Coronary artery (tissue), 2 donors: ENCODE measurements around the gene CDH4.

Experiments used
- DNase-seq: peaks from one replicate; pipeline ENCODE4 v3.0.0-alpha.2; 2017; ENCODE audit warnings: low spot score
- H3K27ac ChIP-seq, 2 donors: fragments of 200-600 bp; sonication (generic); one replicate each; pipeline ENCODE4 v1.5.1; 2016 to 2019
- H3K4me3 ChIP-seq: fragments of 200-600 bp; sonication (generic); 2 replicates; pipeline ENCODE4 v1.5.1; 2016; ENCODE audit warnings: mild to moderate bottlenecking, moderate library complexity
- TF ChIP-seq, protein P1 (sequence below): fragments of 200-600 bp; sonication (generic); IDR thresholded peaks from one replicate; pipeline ENCODE4 v1.5.1; 2019; ENCODE audit warnings: antibody characterized with exemption

CDH4 gene

DNA sequence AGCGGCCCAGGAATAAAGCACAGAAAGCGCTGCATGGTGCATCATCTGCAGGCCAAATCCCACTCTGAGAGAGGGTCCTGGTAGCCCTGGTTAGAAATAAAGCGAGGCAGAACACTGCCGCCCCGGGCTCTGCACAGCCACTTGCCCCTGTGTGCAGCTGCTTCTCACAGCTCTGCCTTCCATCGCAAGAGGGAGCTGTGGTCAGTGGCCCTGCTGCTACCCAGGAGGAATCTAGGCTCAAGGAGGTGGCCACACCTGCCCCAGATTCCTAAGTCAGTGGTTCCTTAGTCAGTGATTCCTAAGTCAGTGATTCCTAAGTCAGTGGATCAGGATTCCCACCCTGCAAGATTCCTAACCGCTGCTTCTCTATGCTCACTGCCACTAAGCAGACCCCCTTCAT lies 8.8 kb downstream of the CDH4 start:
- Histone ChIP-seq H3K4me3 (no peak overlapping the region), H3K27ac (no peak overlapping the region)
- TF ChIP-seq, protein P1, sequence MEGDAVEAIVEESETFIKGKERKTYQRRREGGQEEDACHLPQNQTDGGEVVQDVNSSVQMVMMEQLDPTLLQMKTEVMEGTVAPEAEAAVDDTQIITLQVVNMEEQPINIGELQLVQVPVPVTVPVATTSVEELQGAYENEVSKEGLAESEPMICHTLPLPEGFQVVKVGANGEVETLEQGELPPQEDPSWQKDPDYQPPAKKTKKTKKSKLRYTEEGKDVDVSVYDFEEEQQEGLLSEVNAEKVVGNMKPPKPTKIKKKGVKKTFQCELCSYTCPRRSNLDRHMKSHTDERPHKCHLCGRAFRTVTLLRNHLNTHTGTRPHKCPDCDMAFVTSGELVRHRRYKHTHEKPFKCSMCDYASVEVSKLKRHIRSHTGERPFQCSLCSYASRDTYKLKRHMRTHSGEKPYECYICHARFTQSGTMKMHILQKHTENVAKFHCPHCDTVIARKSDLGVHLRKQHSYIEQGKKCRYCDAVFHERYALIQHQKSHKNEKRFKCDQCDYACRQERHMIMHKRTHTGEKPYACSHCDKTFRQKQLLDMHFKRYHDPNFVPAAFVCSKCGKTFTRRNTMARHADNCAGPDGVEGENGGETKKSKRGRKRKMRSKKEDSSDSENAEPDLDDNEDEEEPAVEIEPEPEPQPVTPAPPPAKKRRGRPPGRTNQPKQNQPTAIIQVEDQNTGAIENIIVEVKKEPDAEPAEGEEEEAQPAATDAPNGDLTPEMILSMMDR, result no peak
- DNase-seq, result no peak

DNA sequence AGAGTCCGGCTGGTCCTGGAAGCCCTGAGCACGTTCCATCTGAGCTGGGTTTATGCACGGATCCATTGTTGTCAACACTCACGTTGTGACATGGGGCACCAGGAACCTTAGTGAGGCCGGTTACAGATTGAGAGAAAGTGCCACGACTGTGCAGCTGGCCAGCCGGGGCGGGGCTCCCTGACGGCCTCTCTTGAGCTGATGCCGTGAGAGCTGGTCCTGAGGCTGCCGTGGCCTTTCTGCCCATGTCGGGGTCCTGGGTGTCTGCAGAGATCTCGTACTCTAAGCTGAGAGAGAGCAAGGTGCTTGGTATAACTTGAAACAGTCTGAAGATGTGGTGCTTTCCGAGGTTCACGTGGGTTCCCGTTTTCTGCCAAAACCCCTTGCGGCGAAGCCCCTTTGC lies 10.0 kb downstream of the CDH4 start:
- no peak for DNase-seq
- no peak overlapping the region for H3K4me3 ChIP-seq
- TF ChIP-seq, protein P1, result no peak
- H3K27ac ChIP-seq, result no peak overlapping the region

DNA sequence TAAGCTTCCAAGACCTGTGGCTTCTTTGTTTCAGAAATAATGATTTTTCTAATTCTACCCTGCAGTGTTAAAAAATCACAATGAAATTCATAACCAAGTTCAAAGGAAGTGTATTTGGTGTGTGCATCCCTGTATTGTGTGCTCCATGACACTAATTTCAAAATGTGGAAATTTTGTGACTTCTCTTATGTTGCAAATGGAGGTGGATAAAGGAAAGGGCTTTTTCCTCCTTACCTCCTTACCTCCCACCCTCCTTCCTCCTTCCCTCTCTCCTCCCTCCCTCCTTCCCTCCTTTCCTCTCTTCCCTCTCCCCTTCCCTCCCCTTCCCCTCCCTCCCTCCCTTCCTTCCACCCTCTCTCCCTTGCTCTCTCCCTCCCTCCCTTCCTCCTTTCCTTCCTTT lies 10.5 kb downstream of the CDH4 start:
- no peak overlapping the region for H3K4me3 ChIP-seq
- TF ChIP-seq, protein P1, result no peak
- no peak for DNase-seq
- H3K27ac ChIP-seq, result no peak overlapping the region

DNA sequence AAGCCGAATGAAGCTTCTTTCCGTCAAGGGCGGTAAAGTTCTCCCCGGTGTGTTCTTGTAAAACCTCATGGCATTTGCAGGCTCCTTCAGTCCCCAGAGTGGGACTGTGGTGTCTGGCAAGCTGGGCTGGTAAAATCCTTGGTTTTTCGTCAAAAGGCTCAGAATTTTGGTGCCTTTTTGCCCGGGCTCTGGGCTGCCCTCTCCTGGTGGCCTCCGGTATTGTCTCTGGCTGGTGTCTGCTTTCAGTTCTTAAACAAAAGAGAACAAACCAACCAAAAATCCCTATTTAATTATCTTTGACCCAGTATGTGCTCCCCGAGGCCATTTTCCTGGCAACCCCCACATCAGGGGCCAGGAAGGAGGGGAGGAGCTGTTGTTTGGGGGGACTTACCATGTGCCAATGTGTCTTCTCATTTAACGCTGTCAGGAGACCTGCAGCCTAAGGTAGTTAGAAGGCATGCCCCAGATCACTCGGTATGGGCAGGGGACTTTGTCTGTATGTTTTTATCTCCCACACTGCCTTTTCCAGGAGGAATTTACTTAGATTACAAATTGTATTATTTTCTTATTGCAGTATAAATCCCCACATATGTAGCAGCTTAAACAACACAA lies 11.1 kb downstream of the CDH4 start:
- H3K4me3 ChIP-seq, result no peak overlapping the region
- DNase-seq, result no peak
- TF ChIP-seq, protein P1, result no peak
- no peak overlapping the region for H3K27ac ChIP-seq

DNA sequence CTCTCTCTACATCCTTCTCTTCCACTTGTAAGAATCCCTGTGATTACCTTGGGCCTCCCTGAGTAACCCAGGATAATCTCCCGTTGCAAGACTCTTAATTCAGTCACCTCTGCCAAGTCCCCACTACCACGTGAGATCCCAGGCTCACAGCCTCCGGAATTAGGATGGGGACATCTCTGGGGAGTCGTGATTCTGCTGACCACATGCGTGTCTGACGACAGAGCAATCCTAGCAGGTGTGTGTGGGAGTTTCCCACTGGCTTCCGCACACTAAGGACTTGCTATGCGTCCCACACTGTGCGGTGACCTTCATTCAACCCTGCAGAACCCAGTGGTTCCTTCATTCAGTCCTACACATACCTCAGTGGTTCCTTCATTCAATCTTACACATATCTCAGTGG lies 11.9 kb downstream of the CDH4 start:
- DNase-seq, result no peak
- H3K4me3 ChIP-seq, result no peak overlapping the region
- TF ChIP-seq, protein P1, result no peak
- no peak overlapping the region for H3K27ac ChIP-seq

DNA sequence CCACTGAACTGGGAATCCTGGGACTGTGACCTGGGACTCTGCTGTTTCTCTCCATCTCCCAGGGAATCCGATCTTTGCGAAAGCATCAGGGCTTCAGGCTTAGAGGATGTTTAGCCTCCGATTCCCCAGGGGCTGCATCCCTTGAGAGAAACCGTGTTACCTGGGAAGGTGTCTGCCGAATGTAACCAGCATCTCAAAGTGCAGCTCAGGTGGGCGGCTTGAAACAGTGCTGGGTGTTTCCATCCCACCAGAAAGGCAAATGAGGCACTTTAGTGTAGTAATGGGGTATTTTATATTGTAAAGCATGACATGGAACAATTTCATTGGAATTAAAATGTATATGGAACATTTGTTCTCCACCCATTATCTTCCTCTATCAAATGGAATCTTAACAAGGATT lies 15.2 kb downstream of the CDH4 start:
- TF ChIP-seq, protein P1, result no peak
- no peak for DNase-seq

DNA sequence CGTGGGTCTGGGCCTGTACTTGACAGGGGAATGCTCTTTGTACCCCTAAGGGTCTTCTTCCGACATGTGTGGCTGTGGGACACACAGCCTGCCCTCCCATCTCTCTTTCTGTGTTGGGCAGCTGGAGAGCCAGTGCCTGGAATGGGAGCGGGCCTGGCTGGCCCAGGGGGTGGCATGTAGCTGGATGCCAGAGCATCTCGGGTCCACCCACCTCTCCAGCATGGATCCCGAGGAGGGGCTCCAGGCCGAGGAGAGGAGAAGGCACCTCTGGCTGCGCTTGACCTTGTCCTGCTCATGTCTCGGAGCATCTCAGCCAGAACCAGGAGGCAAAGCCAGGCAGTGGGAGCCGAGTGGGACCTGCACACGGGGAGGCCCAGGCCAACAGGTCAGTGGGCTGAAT lies 16.0 kb downstream of the CDH4 start:
- TF ChIP-seq, protein P1, result no peak
- Histone ChIP-seq H3K4me3 (no peak overlapping the region), H3K27ac (no peak overlapping the region)
- no peak for DNase-seq

More for the DNA sequence above, 15.2 kb downstream of the CDH4 start:
- no peak overlapping the region for H3K27ac ChIP-seq
- no peak overlapping the region for H3K4me3 ChIP-seq
